GM12874 (cell line): ENCODE results near the gene CLEC2D.

Source experiments
- TF ChIP-seq, protein P1 (sequence below): IDR thresholded peaks from 2 replicates; pipeline ENCODE4 v1.5.1; 2011; ENCODE audit warnings: low read depth, mild to moderate bottlenecking, control low read depth, low read length, moderate library complexity; ENCODE audit not compliant: insufficient read depth

The CLEC2D gene

DNA sequence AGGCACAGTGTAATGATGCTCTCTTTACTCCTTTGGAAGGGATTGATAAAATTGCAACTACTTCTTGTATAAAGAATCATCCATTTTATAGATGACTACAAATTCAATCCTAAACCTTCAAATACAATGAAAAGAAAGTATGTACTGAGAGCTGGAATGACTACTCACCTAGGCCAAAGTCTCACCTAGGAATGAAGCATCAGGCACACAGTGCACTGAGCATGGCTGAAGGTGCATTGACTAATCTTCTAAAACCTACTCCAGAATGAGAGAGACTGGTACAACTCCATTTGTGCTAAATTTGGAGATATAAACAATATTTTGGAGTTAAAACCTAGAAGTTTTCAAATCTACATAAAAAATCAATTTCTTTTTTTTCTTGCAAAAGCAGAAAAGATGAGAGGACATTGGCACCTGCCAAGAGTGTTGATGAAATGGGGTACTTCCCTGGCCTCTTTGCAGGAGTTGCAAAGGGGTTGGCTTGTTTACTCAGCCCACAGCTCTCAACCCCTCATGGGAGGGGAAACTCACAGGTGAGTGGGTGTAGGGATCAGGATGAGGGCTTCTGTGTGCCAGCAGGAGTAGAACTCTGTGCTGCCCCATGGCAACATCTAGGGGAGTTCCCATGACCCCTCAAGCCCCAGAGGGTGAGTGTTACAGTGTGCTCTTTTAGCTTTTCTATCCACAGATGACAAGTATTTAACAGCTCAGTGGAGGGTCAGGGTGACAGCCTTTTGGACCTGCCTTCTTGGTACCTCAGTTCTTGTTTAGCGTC, 32.1 kb downstream of the CLEC2D start:
- TF ChIP-seq, protein P1, sequence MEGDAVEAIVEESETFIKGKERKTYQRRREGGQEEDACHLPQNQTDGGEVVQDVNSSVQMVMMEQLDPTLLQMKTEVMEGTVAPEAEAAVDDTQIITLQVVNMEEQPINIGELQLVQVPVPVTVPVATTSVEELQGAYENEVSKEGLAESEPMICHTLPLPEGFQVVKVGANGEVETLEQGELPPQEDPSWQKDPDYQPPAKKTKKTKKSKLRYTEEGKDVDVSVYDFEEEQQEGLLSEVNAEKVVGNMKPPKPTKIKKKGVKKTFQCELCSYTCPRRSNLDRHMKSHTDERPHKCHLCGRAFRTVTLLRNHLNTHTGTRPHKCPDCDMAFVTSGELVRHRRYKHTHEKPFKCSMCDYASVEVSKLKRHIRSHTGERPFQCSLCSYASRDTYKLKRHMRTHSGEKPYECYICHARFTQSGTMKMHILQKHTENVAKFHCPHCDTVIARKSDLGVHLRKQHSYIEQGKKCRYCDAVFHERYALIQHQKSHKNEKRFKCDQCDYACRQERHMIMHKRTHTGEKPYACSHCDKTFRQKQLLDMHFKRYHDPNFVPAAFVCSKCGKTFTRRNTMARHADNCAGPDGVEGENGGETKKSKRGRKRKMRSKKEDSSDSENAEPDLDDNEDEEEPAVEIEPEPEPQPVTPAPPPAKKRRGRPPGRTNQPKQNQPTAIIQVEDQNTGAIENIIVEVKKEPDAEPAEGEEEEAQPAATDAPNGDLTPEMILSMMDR = no peak

DNA sequence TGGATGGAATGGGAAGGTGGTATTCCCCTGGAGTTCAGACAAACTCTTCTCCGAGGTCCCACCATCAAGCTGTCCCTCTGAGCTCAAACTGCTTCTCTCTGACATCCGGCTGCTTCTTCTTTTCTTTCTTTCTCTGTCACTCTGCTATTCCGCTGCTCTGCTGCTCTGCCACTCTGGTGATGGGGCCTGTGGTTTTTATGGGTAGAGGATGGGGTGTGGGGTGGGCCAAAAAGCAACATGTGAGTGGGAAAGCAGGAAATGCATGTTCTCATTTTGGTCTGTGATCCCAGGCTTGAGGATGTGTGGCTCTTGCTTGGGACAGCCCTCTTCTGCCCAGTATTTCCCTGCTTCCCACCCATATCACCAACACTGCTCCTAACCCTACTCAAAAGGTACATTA, 32.7 kb downstream of the CLEC2D start:
- TF ChIP-seq, protein P1 = no peak

GRCh38 chr12:9706086-9706685, 36.7 kb downstream of the CLEC2D start:
- TF ChIP-seq, protein P1 = no peak

- TF ChIP-seq, protein P1 = no peak
Observed at GRCh38 chr12:9707356-9707755, 37.8 kb downstream of the CLEC2D start.

DNA sequence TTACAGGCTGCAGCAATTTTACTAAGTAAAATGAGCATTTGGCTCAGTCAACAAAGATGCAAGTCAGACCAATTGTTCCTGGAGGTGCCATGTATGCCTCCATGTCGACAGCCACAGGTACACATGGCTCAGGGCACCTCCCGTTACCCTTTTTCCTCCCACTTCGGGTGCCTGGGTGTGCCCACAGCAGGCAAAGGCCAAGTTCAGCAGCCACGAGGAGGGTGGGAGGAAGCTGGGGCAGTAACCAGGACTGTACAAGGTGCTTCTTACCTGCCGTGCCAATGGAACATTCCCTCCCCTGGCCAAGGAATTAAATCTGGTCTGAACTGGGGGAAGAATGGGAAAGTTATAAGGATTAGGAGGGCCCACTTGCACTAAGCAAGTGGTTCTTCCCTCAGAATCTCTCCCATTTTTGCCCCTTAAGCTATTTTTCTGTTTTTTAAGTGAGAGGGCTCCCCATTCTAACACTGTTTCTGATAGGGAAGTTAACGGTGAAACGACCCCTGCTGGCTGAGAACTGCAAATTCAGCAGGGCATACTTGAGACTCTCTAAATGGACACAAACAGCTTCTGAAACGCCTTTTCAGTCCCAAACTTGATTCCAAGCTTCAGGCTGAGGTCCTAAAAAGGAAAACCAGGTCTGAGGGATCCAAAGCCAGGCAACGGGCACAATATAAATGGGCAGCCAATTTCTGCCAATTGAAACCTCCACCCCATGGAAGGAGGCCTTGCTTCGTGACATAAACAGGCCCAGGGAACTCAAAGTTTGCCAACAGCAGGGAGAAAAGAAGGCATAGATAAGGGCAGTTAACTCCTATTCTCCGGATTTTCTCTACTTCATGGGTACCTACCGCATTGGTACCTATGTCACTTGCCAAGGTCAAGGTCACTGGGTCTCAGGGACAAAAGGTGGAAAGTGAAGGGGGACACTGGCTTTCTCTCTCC, 38.6 kb downstream of the CLEC2D start:
- TF ChIP-seq, protein P1 = peak; percentile 81

DNA sequence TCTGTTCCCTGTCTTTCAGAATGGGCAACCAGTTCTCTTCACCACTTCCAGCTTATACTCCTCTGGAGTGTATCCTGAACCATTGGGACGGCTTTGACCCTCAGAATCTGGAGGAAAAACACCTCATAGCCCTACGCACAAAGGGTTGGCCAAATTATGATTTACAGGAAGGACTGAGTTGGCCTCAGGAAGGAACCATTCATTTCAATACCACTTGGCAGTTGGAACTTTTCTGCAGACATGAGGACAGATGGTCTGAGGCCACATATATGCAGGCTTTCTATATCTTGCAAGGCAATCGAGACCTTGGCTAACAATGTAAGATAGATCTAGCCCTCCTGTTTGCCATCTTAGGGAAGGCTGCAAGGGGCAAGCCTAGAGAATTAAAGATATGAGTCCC, 39.3 kb downstream of the CLEC2D start:
- TF ChIP-seq, protein P1 = no peak
